Peyer's patch (tissue), 4 donors: ENCODE data around the gene WLS. TPM values are rescaled to one million over a fixed set of nuclear protein-coding genes. Genes with fewer than 3 reads are reported as not detected.
A peak's percentile ranks its signal among the peaks of the same experiment; 100 is the strongest.

Experiments
- DNase-seq, 3 donors: peaks; one replicate each; pipeline ENCODE4 v3.0.0-alpha.2; 2017 to 2019
- H3K27ac ChIP-seq, 4 donors: fragments of 200-600 bp; sonication (generic); one replicate each; pipeline ENCODE4 v1.5.1; 2016 to 2019
- H3K27me3 ChIP-seq, 2 donors: fragments of 200-600 bp; sonication (generic); one replicate each; pipeline ENCODE4 v1.5.1; 2019
- H3K36me3 ChIP-seq, 3 donors: fragments of 200-600 bp; sonication (generic); one replicate each; pipeline ENCODE4 v1.5.1; 2016 to 2019
- H3K4me1 ChIP-seq, 4 donors: fragments of 200-600 bp; sonication (generic); one replicate each; pipeline ENCODE4 v1.5.1; 2016 to 2019
- H3K4me3 ChIP-seq, 4 donors: fragments of 200-600 bp; sonication (generic); 1 replicate in 3 of 4; 2 replicates in 1 of 4; pipeline ENCODE4 v1.5.1; 2016 to 2019; ENCODE audit warnings: mild to moderate bottlenecking in 1 of 4
- H3K9me3 ChIP-seq, 4 donors: fragments of 200-600 bp; sonication (generic); one replicate each; pipeline ENCODE4 v1.5.1; 2016 to 2019; ENCODE audit warnings: mild to moderate bottlenecking in 1 of 4
- POLR2A ChIP-seq, 2 donors: fragments of 450-650 bp; IDR thresholded peaks; one replicate each; pipeline ENCODE4 v1.5.1; 2017; ENCODE audit warnings: antibody characterized with exemption in 2 of 2, mild to moderate bottlenecking in 2 of 2, moderate library complexity in 2 of 2
- total RNA-seq, 4 donors: library from RNA; depleted of rRNA; stranded (reverse); fragments of >200 nt; gene quantifications; one replicate each; pipeline ENCODE4 v1.1.0, GENCODE V29; 2016
- TF ChIP-seq, protein P1 (sequence below), 6 experiments: fragments of 450-650 bp in 4 of 6; fragments of 200-600 bp in 2 of 6; sonication (generic) in 1 of 6; IDR thresholded peaks; one replicate each; pipeline ENCODE4 v1.5.1; 2017 to 2019; ENCODE audit warnings: antibody characterized with exemption in 6 of 6, mild to moderate bottlenecking in 3 of 6, moderate library complexity in 1 of 6

Gene WLS
- total RNA-seq, 4 donors from 2014 or later: 46.1 to 140 (median 73.8) TPM

GRCh38 chr1:68145418-68146126 lies 86.8 kb downstream of the WLS start:
- Histone ChIP-seq H3K9me3 (no peaks in the 10 kb centered on the region), H3K27ac (peak overlapping the region in 2 of 4 donors; percentile 27 to 65), H3K4me1 (peaks cover 0 to 19% (median 0%) of the 10 kb centered on the region in 4 donors), H3K36me3 (peaks cover 0 to 22% (median 0%) of the 10 kb centered on the region in 3 donors), H3K4me3 (no peak overlapping the region), H3K27me3 (no peaks in the 10 kb centered on the region)
- TF ChIP-seq POLR2A (IDR thresholded peaks at IDR 0.05): no peak
- TF ChIP-seq, protein P1, sequence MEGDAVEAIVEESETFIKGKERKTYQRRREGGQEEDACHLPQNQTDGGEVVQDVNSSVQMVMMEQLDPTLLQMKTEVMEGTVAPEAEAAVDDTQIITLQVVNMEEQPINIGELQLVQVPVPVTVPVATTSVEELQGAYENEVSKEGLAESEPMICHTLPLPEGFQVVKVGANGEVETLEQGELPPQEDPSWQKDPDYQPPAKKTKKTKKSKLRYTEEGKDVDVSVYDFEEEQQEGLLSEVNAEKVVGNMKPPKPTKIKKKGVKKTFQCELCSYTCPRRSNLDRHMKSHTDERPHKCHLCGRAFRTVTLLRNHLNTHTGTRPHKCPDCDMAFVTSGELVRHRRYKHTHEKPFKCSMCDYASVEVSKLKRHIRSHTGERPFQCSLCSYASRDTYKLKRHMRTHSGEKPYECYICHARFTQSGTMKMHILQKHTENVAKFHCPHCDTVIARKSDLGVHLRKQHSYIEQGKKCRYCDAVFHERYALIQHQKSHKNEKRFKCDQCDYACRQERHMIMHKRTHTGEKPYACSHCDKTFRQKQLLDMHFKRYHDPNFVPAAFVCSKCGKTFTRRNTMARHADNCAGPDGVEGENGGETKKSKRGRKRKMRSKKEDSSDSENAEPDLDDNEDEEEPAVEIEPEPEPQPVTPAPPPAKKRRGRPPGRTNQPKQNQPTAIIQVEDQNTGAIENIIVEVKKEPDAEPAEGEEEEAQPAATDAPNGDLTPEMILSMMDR (IDR thresholded peaks at IDR 0.05): no peak
- peak in 2 of 3 donors; percentile 66 to 67 for DNase-seq

DNA sequence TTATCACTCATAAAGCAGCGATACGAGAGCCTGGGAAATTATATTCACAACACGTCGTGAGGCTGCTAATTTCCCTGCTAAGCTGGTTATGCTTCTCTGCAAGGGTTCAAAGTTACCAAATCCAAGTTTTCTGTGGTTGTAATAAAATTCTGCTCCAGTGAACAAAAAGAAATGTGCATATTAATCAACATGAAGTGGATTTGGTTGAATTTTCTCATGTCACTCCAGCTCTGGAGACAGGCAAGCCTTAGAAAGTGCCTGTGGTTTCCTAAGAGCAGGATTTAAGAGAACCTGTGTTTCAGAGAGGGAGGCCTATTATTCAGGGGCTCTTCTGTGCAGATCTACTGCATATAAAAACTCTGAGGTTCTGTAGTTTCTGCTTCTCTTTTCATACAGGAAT lies 87.5 kb downstream of the WLS start:
- Histone ChIP-seq H3K4me1 (peaks cover 0 to 19% (median 0%) of the 10 kb centered on the region in 4 donors), H3K4me3 (no peak overlapping the region), H3K27me3 (no peaks in the 10 kb centered on the region), H3K36me3 (peaks cover 0 to 15% (median 0%) of the 10 kb centered on the region in 3 donors), H3K9me3 (no peaks in the 10 kb centered on the region), H3K27ac (peak overlapping the region in 1 of 4 donors; percentile 65)
- DNase-seq: no peak
- TF ChIP-seq, protein P1 (IDR thresholded peaks at IDR 0.05): no peak
- no peak for TF ChIP-seq POLR2A (IDR thresholded peaks at IDR 0.05)

DNA sequence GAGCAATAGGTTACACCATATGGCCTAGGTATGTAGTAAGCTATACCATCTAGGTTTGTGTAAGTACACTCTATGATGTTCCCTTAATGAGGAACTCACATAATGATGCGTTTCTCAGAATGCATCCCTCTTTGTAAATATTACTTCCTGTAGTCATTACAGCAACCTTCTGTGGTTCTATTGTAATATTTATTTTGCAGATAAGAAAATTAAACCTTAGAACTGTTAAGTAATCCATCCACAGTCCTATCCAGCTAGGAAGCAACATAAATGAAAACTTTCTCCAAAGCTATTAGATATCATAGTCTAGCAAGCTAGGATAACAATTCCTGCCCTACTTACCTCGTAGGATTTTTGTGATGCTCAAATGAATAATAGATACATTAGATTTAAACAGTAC lies 88.7 kb downstream of the WLS start:
- H3K4me3 ChIP-seq: no peak overlapping the region
- no peak overlapping the region for H3K27ac ChIP-seq
- peaks cover 0 to 7% (median 0%) of the 10 kb centered on the region in 3 donors for H3K36me3 ChIP-seq
- no peaks in the 10 kb centered on the region for H3K9me3 ChIP-seq
- DNase-seq: no peak
- peaks cover 0 to 19% (median 0%) of the 10 kb centered on the region in 4 donors for H3K4me1 ChIP-seq
- H3K27me3 ChIP-seq: no peaks in the 10 kb centered on the region
- TF ChIP-seq, protein P1 (IDR thresholded peaks at IDR 0.05): no peak

- peak overlapping the region in 1 of 4 donors; percentile 55 for H3K27ac ChIP-seq
- peaks cover 0 to 7% (median 0%) of the 10 kb centered on the region in 3 donors for H3K36me3 ChIP-seq
- H3K4me3 ChIP-seq: no peak overlapping the region
- no peaks in the 10 kb centered on the region for H3K27me3 ChIP-seq
- no peak for DNase-seq
- H3K9me3 ChIP-seq: no peaks in the 10 kb centered on the region
- H3K4me1 ChIP-seq: peaks cover 0 to 19% (median 0%) of the 10 kb centered on the region in 4 donors
- TF ChIP-seq, protein P1 (IDR thresholded peaks at IDR 0.05): no peak
- TF ChIP-seq POLR2A (IDR thresholded peaks at IDR 0.05): no peak
Observed at GRCh38 chr1:68142461-68142860, 89.9 kb downstream of the WLS start.

DNA sequence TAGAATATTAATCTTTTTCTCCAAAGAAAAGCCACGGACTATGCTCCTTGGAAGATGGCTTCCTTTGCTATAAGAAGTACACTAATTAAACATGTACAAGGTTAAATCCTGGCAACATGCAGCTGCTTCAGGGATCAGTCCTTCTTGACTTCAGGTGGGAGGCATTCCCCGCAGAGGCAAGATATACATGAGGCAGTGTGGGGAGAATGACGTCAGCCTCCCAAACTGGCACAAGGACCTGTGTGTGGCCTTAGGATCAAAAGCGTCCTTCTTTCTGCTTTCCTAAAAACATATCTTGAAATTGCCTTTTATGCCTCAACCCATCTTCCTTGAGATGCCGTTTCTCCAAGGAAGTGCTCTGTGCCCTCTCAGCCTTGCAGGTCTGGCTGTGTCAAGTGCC lies 90.3 kb downstream of the WLS start:
- no peak overlapping the region for H3K4me3 ChIP-seq
- TF ChIP-seq, protein P1 (IDR thresholded peaks at IDR 0.05): no peak
- no peak for TF ChIP-seq POLR2A (IDR thresholded peaks at IDR 0.05)
- peak overlapping the region in 1 of 4 donors; percentile 55 for H3K27ac ChIP-seq
- H3K9me3 ChIP-seq: no peaks in the 10 kb centered on the region
- H3K4me1 ChIP-seq: peaks cover 0 to 19% (median 0%) of the 10 kb centered on the region in 4 donors
- no peaks in the 10 kb centered on the region for H3K27me3 ChIP-seq
- H3K36me3 ChIP-seq: peaks cover 0 to 7% (median 0%) of the 10 kb centered on the region in 3 donors
- DNase-seq: no peak
